Measurements from ENCODE around the gene PHF19.

DNA sequence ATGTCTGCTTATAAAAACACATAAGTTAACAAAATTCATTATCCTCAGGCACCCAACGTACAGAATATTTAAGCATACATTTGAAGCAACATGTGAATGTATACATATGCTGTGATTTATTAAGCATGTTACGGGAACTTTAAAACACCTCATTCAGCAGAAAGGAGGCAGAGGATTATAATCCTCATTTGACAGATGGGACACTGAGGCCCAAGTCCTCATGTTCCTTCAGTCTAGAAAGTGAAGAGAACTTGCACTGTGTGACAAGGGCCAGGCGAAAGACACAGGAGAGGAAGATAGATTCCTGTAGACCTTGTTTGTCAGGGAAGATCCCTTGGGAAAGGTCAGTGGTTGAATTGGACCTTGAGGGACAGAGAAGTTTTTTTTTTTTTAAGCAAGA lies 26.7 kb downstream of the PHF19 start:
- TF ChIP-seq POLR2AphosphoS5 (IDR thresholded peaks at IDR 0.05) (no peak), POLR2A (IDR thresholded peaks at IDR 0.05) (no peak), EP300 (IDR thresholded peaks at IDR 0.05; ENCODE audit: low read depth) (no peak)
- TF ChIP-seq, protein P1, sequence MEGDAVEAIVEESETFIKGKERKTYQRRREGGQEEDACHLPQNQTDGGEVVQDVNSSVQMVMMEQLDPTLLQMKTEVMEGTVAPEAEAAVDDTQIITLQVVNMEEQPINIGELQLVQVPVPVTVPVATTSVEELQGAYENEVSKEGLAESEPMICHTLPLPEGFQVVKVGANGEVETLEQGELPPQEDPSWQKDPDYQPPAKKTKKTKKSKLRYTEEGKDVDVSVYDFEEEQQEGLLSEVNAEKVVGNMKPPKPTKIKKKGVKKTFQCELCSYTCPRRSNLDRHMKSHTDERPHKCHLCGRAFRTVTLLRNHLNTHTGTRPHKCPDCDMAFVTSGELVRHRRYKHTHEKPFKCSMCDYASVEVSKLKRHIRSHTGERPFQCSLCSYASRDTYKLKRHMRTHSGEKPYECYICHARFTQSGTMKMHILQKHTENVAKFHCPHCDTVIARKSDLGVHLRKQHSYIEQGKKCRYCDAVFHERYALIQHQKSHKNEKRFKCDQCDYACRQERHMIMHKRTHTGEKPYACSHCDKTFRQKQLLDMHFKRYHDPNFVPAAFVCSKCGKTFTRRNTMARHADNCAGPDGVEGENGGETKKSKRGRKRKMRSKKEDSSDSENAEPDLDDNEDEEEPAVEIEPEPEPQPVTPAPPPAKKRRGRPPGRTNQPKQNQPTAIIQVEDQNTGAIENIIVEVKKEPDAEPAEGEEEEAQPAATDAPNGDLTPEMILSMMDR (IDR thresholded peaks at IDR 0.05), result no peak
